HG03280 (cell line): ENCODE data around the gene CHRNA10.
"Not testable (repeated sequence)": the region's sequence is repeated elsewhere in the genome, so short reads cannot be mapped to it uniquely, and the experiment has no call there.

ENCODE experiments used
- ATAC-seq: cut with Tn5 transposase; IDR thresholded peaks from one replicate; pipeline ENCODE4 v1.9.1; 2021; ENCODE audit warnings: mild to moderate bottlenecking, moderate library complexity; ENCODE audit not compliant: unreplicated experiment

Gene CHRNA10

DNA sequence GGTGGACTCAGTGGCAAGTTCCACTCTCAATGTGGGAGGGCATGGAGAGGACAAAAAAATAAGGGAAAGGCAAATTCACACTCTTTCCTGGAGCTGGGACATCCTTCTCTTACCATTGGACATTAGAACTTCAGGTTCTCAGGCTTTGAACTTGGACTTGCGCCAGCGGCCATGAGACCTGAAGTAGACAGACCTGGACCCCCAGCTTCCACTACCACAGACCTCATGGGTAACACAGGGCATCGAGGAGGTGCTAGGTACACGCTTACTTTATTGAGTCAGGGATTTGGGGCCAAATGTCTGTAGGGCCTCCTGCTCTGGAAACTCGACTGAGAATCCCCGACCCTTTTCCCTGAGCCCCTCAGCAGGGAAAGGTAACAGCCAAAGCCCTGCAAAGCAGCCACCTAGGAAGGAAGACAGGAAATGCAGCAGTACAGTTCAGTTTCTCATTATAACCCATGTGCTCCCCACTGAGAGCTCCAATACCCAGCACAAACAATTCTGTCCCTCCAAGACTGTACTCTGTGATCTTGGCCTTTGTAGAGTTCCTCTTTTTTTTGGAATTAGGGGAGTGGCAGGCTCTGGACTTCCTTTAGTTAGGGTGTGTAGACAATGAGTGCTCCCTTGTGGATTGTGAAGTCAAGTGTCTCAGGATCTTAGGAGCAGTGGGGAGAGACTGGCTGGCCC, 5.7 kb downstream of the CHRNA10 start:
- ATAC-seq, result no peak

DNA sequence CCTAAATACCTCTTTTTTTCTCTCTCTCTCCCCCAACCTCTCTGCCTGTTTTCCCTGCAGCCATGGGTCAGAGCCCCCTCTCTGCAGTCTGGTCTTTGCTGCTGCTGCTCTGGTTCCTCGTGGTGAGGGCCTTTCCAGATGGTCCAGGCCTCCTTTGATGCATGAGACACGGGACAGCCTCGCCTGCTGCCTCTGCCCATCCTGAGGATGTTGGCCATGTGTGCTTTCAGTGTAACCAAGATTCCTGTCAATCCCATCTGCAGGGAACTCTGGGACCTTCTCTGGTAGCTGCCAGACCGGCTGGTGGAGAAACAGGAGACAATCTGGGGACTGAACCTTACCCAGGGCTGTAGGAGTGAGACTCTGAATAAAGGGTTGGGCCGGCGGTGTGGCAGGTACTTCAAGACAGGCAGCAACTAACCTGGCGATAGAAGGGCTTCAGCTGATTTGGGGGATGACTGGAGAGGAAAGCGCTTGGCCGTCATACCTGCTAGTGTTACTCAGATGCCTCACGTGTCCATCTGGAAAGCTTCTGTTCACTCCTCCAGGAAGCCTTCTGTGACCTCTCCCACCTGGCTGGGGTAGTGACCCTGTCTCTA, 7.1 kb downstream of the CHRNA10 start:
- no peak for ATAC-seq

DNA sequence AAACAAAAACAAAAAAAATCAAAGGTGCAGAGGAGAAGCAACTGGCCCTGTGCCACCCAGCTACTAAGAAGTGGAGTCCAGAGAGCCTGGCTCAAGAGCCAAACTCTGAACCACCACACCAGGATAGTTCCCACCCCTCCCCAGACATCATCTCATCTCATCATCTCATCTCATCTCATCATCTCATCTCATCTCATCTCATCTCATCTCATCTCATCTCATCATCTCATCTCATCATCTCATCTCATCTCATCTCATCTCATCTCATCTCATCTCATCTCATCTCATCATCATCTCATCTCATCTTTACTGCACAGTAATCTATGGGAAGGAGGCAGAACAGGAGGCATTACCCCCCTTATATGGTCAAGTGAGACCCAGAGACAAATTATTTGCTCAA, 8.3 kb downstream of the CHRNA10 start:
- ATAC-seq, result no peak

DNA sequence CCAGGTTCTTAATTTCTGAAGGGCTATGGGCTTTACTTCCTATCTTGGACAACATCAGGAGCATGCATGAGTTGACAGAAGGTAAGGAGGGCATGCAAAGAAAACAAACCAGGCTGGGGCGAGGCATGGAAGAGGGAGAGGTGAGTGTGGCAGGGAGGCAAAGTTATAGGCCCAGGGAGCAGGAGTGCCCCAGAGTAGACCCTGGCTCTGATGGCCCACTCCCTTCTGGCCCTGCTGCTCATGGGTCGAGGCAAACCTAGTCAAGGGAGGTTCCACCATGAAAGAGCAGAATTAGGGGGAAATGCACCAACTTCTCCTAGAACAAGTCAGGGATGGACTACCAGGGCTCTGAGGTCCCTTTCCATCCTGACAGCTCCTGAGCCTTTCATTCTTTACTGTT, 10.2 kb downstream of the CHRNA10 start:
- no peak for ATAC-seq

DNA sequence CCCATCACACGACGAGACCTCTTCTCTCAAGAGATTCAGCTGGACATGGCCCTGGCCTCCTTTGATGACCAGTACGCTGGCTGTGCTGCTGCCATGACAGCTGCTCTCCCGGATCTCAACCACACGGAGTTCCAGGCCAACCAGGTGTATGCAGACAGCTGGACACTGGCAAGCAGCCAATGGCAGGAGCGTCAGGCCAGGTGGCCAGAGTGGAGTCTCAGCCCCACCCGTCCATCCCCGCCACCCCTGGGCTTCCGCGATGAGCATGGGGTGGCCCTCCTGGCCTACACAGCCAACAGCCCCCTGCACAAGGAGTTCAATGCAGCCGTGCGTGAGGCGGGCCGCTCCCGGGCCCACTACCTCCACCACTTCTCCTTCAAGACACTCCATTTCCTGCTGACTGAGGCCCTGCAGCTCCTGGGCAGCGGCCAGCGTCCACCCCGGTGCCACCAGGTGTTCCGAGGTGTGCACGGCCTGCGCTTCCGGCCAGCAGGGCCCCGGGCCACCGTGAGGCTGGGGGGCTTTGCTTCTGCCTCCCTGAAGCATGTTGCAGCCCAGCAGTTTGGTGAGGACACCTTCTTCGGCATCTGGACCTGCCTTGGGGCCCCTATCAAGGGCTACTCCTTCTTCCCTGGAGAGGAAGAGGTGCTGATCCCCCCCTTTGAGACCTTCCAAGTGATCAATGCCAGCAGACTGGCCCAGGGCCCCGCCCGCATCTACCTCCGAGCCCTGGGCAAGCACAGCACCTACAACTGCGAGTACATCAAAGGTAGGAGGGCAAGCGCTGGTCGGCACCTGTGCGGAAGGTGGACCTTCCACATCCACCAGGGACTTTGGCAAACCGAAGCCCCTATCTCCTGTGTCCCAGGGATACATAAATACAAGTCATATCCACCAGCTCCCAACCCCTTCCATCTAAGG, 11.3 kb downstream of the CHRNA10 start:
- ATAC-seq, result no peak

DNA sequence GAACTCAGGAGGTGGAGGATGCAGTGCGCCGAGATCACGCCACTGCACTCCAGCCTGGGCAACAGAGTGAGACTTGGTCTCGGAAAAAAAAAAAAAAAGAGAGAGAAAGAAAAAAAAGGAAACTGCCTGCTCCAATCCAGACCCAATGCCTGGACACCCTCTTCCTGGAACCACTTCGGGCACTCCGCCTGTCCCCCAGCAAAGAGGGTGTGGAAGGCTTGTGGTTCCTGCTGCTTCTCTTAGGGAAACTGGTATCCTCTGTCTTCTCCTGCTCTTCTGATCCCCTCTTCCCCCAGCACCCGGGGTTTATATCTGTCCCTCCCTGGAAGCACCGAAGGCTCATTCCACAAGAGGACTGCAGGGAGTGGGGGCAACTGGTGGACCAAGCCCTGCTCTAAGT, 12.9 kb downstream of the CHRNA10 start:
- ATAC-seq, result no peak

DNA sequence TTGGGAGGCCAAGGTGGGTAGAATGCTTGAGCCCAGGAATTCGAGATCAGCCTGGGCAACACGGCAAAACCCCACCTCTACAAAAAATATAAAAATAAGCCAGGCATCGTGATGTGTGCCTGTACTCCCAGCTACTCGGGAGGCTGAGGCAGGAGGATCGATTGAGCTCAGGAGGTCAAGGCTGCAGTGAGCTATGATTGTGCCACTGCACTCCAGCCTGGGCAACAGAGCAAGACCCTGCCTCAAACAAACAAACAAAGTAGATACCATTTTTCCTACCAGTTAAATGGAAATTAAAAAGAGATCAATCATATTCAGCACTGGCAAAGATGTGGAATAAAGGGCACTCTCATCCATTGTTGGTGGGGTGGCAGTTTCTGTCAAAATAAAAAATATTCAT, 13.9 kb downstream of the CHRNA10 start:
- ATAC-seq, result not testable (repeated sequence)

DNA sequence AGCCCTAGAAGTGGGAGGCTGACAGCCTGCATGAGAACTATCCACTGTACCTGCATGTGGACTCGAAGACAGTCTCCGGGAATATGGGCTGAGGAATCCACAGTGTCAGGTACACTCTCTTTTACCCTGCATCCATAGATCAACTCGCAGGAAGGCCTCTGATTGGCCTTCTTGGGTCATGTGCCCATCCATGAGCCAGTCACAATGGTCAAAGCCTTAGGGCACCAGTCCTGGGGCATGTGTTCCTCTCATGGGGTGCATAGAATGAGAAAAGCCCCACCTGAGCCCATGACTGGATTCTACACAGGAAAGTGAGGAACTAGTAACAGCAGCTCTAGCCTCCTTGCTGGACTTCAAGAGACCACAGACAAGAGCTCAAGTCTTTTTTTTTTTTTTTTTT, 15.6 kb downstream of the CHRNA10 start:
- no peak for ATAC-seq

DNA sequence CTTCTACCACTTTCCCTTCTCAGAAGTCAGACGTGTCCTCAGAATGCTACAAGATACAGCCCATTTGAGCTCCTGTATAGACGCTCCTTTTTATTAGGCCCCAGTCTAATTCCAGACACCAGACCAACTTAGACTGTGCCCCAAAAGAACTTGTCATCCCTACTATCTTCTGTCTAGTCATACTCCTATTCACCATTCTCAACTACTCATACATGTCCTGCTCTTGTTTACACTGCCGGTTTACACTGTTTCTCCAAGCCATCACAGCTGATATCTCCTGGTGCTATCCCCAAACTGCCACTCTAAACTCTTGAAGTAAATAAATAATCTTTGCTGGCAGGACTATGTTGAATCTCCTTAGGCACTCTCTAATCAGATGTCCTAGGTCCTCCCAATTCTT, 18.7 kb downstream of the CHRNA10 start:
- not testable (repeated sequence) for ATAC-seq

DNA sequence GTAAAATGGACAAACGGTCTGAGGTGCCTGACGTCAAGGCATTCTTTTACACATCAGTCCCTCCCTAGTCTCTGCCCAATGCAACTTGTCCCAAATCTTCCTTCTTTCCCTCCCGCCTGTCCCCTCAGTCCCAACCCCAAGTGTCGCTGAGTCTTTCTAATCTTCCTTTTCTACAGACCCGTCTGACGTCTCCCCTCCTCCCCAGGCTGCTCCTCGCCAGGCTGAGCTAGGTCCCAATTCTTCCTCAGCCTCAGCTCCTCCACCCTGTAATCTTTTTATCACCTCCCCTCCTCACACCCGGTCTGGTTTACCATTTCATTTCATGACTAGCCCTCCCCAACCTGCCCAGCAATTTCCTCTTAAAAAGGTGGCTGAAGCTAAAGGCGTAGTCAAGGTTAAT, 21.8 kb downstream of the CHRNA10 start:
- ATAC-seq, result not testable (repeated sequence)

DNA sequence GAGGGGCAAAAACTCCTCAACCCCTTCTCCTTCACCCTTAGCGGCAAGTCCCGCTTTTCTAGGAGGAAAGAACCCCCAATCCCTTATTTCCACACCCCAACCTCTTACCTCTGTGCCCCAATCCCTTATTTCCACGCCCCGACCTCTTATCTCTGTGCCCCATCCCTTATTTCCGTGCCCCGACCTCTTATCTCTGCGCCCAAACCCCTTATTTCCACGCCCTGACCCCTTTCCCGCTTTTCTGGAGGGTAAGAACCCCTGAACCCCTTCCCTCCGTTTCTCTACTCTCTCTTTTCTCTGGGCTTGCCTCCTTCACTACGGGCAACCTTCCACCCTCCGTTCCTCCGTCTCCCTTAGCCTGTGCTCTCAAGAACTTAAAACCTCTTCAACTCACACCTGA, 22.3 kb downstream of the CHRNA10 start:
- ATAC-seq, result not testable (repeated sequence)

DNA sequence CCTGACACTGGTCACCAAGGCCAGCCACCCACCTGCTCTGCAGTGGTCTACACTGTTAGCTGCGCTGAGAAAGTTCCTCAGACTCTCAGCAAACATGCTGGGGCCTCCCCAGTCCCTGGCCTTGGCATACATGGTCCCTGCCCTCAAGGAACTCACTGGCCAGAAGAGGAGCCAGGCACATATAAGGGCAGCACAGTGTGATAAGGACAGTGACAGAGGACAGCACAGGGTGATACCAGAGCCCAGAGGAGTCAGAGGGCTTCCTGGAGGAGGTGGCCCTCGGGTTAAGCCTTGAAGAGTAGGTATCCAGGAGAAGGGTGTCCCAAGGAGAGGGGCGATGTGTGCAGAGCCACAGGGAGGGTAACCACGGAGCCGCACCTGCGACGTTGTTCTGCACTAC, 25.6 kb downstream of the CHRNA10 start:
- no peak for ATAC-seq

DNA sequence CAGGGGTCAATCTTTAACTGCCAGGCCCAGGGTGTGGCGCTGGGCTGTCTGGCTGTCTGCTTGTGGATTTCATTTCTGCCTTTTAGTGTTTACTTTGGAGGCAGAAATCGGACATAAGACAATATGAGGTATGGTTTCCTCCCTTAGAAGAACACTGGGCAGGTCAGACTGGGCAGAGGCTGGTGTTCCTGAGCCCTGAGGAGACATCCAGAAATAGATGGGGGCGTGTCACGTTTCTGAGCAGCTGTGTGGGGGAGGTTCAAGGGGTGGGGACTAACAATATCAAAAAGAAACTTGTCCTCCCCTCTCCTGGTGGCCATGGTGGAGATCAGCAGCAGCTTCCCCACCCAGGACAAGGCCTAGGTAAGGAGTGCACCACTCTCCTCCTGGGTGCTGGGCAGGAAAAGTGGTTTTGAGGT, 26.4 kb downstream of the CHRNA10 start, which contains the start of gene ART1:
Gene ART1 (plus strand): TSS at position 312 of the 419 bp plus-strand sequence. CDS start 14,086 bp downstream, outside the sequence.
- ATAC-seq, result no peak

DNA sequence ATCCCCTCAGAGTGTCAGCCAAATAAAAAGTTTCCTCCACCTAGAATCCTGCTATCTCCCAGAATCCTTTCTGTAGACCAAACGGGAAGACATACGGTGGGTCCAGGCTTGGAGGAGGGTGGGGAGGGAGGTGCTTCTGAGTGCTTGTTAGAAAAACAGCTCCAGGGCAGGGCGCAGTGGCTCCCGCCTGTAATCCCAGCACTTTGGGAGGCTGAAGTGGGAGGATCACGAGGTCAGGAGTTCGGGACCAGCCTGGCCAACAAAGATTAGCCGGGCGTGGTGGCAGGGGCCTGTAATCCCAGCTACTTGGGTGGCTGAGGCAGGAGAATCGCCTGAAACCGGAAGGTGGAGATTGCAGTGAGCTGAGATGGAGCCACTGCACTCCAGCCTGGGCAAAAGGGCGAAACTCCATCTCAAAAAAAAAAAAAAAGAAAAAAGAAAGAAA, 28.1 kb downstream of the CHRNA10 start:
- not testable (repeated sequence) for ATAC-seq

DNA sequence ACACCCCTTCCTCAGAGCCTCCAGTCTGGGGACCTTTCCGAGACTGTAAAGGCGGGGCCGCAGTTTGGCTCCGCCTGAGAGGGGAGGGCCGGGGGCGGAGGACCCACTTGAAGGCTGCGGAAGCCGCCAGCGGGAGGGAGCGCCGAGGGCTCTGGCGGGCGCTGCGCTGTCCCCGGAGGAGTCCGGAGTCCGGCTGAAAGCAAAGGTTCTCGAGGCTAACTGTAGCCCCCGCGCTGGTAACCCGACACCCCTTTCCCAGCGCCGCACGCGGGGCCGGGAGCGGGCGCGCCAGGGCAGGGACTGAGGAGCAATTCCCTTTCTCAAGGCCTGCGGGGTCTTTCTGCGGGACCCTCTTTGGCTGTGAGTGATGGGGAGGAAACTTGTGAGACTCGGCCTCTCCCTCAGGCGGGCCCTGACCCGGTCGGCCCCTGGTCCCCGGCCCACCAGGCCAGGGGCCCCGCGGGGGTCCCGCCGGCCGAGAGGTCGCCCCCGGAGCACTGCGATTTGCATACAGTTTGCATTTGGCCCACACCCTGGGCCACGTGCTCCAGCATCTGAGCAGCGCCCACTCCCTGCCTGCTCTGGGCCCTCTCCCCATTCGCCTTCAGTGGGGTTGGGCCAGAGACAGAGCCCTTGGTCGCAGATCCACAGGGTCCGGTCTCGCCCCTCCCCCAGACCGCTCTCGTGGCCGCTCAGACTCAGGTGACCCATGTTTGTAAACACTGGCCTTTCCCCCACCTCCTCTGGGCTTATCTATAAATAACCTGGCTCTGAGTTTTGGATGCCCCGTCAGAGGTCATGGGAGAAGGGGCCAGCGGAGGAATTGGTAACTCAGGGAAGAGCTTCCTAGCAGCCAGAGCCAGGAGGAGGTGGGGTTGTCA, 28.9 kb downstream of the CHRNA10 start:
- ATAC-seq, result no peak

DNA sequence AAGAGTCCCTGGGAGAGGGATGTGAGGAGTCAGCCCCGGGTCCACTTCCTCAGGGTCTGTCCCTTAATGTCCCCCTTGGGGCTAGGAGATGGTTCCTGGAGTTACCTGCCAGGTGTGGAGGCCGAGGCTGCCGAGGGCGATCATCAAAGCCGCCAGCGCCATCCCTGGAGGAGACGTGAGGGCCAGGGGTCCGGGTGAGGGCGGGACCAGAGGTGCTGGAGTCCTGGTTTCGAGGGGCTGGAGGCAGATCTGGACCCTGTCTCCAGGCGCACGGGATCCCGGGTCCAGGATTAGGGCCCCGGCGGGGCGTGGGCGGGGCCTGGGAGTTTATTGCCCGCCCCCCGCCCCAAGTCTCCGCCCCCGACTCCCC, 29.5 kb downstream of the CHRNA10 start, which contains the start of gene ART5:
Gene ART5 (minus strand): TSS at position 292 of the 370 bp plus-strand sequence. CDS start 130 bp downstream, at position 162.
- no peak for ATAC-seq

DNA sequence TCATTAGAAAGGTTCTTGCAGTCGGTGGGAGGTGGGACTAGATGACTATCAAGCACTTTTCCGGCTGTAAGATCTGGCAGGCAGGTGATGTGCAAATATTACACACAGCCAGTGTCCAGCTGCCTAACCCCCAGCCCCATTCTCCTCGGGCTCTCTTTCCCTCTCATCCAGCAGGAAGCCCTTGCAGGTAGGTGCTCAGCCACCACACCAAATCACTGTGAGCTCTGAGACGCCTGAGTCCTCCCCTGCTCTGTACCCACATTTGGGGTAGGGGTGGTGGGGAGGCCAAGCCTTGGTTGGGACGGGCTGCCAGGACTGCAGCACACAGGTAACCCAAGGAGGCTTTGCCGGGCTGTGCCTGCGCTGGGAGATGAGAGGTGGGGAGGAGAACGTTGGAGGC, 30.0 kb downstream of the CHRNA10 start:
- no peak for ATAC-seq

DNA sequence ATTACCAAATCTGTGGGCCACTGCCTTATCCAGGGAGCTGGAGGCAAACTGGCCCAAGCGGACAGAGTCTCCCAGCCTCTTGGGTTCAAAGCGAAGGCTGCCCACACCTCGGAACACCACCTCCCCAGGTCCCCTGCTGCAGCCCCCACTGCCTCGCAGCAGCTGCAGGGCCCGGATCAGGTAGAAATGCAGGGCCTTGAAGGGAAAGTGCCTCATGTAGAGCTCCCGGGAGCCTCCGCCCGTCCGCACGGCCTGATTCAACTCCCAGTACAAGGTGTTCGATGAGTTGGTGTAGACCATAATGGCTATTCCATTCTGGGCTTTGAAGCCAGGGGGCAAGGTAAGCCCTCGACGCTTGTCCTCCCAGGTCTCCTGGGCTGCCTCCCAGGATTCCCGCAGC, 31.3 kb downstream of the CHRNA10 start:
- ATAC-seq, result no peak

DNA sequence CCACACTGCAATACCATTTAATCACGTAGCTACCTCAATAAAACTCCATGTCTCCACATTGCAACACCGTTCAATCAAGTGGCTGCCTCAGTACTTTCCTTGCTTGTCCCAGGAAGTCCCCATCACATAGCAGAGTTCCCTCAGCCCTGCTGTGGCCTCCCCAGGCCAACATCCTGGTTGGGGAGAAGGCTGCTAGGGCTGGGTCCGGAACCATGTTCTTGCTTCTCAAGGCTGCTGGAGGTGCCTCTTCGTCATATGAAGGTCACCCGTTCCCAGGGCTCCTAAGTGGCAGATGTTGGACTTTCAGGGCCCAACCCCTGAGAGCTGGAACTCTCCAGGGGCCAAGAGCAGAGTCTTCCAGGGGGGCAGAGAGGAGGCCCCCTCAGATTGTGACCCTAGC, 32.7 kb downstream of the CHRNA10 start:
- ATAC-seq, result no peak

DNA sequence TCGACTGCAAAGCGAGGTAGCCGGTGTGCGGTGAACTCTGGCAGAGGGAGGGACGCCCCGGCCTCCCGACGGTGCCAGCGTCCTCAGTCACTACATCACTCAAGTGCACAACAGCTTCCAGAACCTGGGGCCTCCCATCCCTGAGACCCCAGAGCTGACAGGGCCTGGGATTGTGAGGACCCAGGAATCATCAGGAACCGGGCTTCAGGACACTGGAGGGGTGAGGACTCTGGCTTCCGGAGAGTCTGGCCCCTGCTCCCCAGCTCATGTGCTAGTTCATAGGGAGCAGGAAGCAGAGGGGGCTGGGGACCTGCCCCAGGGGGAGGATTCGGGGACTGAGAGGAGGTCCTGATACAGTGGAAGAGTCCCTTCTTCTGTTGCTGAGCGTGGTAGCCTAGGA, 34.0 kb downstream of the CHRNA10 start:
- no peak for ATAC-seq
